A673 (cell line): ENCODE measurements around the gene PMAIP1.

Experiments
- EZH2 ChIP-seq: fragments of 200-600 bp; sonication (generic); IDR thresholded peaks from 2 replicates; pipeline ENCODE4 v1.6.1; 2017; ENCODE audit warnings: borderline replicate concordance, low read depth, mild to moderate bottlenecking, mixed read lengths, antibody characterized with exemption, low read length; ENCODE audit not compliant: poor library complexity, severe bottlenecking
- TF ChIP-seq, protein P1 (sequence below): fragments of 300-800, 200-600 bp; sonication (generic); conservative IDR thresholded peaks from 2 replicates; pipeline ENCODE4 v1.5.1; 2017; ENCODE audit warnings: low read depth, mild to moderate bottlenecking, antibody characterized with exemption, low read length, moderate library complexity, mixed read lengths

DNA sequence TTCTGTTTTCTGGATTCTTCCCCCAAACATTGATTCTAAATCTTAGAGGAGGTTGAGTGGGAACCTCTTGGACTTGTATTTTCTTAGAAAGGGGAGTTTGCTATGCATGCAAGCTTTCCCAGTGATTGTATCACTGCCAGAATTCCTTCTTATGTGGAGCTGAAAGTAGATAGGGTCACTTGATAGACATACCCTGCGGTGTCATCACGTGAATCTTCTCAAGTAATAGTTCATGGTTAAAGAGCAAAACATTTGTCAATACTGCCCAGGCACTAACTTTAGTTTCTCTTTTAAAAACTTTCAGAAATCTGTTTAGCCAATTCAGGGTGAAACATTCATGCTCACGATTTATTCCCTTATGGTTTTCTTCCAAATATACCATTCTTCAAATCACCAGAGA is 6.4 kb downstream of the PMAIP1 start:
- TF ChIP-seq, protein P1, sequence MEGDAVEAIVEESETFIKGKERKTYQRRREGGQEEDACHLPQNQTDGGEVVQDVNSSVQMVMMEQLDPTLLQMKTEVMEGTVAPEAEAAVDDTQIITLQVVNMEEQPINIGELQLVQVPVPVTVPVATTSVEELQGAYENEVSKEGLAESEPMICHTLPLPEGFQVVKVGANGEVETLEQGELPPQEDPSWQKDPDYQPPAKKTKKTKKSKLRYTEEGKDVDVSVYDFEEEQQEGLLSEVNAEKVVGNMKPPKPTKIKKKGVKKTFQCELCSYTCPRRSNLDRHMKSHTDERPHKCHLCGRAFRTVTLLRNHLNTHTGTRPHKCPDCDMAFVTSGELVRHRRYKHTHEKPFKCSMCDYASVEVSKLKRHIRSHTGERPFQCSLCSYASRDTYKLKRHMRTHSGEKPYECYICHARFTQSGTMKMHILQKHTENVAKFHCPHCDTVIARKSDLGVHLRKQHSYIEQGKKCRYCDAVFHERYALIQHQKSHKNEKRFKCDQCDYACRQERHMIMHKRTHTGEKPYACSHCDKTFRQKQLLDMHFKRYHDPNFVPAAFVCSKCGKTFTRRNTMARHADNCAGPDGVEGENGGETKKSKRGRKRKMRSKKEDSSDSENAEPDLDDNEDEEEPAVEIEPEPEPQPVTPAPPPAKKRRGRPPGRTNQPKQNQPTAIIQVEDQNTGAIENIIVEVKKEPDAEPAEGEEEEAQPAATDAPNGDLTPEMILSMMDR: no peak
- no peak for TF ChIP-seq EZH2
